Neutrophil (primary cell): Measurements from ENCODE around the gene STAMBP.

Experiments used
- H3K27ac ChIP-seq: fragments of 200-600 bp; sonication (generic); 2 replicates; pipeline ENCODE4 v1.5.1; 2016; ENCODE audit warnings: mild to moderate bottlenecking, moderate library complexity
- H3K27me3 ChIP-seq: fragments of 200-600 bp; sonication (generic); 2 replicates; pipeline ENCODE4 v1.6.0; 2016; ENCODE audit warnings: mild to moderate bottlenecking
- H3K36me3 ChIP-seq: fragments of 200-600 bp; sonication (generic); 2 replicates; pipeline ENCODE4 v1.5.1; 2017
- H3K4me1 ChIP-seq, 2 experiments: fragments of 200-600 bp in 1 of 2; sonication (generic) in 1 of 2; 1 replicate in 1 of 2; 2 replicates in 1 of 2; pipeline versions ENCODE4 v1.5.1 to v1.6.1; 2013 to 2016; ENCODE audit warnings: low read depth in 1 of 2, low read length in 1 of 2, mild to moderate bottlenecking in 1 of 2, moderate library complexity in 1 of 2; ENCODE audit not compliant: control insufficient read depth in 1 of 2, insufficient read depth in 1 of 2
- H3K4me3 ChIP-seq, 2 experiments: fragments of 200-600 bp in 1 of 2; sonication (generic) in 1 of 2; 1 replicate in 1 of 2; 2 replicates in 1 of 2; pipeline ENCODE4 v1.5.1; 2013 to 2016; ENCODE audit warnings: low read depth in 1 of 2, low read length in 1 of 2, mild to moderate bottlenecking in 1 of 2, moderate library complexity in 1 of 2
- H3K9me3 ChIP-seq: fragments of 200-600 bp; sonication (generic); 2 replicates; pipeline ENCODE4 v1.5.1; 2016
- TF ChIP-seq, protein P1 (sequence below): fragments of 200-600 bp; sonication (generic); IDR thresholded peaks from 2 replicates; pipeline ENCODE4 v1.5.1; 2016; ENCODE audit warnings: antibody characterized with exemption

The STAMBP gene

GRCh38 chr2:73891276-73891901, 62.6 kb downstream of the STAMBP start:
- H3K9me3 ChIP-seq: no peaks in the 10 kb centered on the region
- H3K4me3 ChIP-seq: no peak overlapping the region
- peaks cover 5% of the 10 kb centered on the region for H3K27me3 ChIP-seq
- TF ChIP-seq, protein P1, sequence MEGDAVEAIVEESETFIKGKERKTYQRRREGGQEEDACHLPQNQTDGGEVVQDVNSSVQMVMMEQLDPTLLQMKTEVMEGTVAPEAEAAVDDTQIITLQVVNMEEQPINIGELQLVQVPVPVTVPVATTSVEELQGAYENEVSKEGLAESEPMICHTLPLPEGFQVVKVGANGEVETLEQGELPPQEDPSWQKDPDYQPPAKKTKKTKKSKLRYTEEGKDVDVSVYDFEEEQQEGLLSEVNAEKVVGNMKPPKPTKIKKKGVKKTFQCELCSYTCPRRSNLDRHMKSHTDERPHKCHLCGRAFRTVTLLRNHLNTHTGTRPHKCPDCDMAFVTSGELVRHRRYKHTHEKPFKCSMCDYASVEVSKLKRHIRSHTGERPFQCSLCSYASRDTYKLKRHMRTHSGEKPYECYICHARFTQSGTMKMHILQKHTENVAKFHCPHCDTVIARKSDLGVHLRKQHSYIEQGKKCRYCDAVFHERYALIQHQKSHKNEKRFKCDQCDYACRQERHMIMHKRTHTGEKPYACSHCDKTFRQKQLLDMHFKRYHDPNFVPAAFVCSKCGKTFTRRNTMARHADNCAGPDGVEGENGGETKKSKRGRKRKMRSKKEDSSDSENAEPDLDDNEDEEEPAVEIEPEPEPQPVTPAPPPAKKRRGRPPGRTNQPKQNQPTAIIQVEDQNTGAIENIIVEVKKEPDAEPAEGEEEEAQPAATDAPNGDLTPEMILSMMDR: no peak
- H3K27ac ChIP-seq: no peak overlapping the region
- H3K36me3 ChIP-seq: no peaks in the 10 kb centered on the region
- no peaks in the 10 kb centered on the region for H3K4me1 ChIP-seq

- H3K4me3 ChIP-seq: no peak within 1 kb of the TSS
- peaks cover 6% of the 10 kb centered on the region for H3K27me3 ChIP-seq
- no peaks in the 10 kb centered on the region for H3K4me1 ChIP-seq
- TF ChIP-seq, protein P1: no peak
- no peaks in the 10 kb centered on the region for H3K9me3 ChIP-seq
- H3K27ac ChIP-seq: no peak within 1 kb of the TSS
- H3K36me3 ChIP-seq: no peaks in the 10 kb centered on the region
Observed at GRCh38 chr2:73892631-73893329, 64.0 kb downstream of the STAMBP start, which contains the start of gene ACTG2. TSS of gene ACTG2 (plus strand) at chr2:73893008. CDS start at chr2:73901312, 8,304 bp downstream.

DNA sequence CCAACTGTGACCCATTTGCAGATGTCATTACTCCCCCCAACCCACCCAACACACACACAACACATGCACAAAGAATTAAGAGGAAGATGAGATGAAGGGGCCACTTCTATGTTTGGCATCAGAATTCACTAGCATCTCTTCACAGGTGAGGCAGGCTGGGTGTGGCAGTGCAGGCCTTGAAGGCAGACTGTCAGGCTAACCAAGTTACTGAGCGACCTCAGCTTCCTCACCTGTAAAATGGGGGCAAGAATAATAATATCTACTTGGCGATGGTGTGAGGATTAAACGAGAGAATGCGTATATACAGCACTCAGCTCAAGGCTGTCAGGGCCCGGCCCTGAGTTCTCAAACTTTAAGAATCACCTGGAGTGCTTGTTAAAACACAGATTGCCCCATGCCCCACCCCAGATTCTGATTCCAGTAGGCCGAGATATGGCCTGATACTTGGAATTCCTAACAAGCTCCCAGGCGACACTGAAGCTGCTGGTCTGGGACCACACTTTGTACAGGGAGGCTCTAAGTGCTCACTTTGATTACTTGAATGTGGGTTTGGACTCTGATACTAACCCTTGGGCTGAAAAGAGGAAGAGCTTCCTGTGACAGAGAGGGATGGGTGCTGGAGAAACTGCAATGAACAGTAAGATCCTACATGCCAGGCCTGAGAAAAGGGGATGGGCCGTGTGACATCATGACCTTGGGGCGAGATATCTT, 65.2 kb downstream of the STAMBP start:
- Histone ChIP-seq H3K9me3 (no peaks in the 10 kb centered on the region), H3K27ac (no peak overlapping the region), H3K36me3 (no peaks in the 10 kb centered on the region), H3K4me1 (no peaks in the 10 kb centered on the region), H3K27me3 (peaks cover 5% of the 10 kb centered on the region), H3K4me3 (no peak overlapping the region)
- TF ChIP-seq, protein P1: no peak

- Histone ChIP-seq H3K27me3 (peaks cover 5% of the 10 kb centered on the region), H3K4me3 (no peak overlapping the region), H3K36me3 (no peaks in the 10 kb centered on the region), H3K27ac (no peak overlapping the region), H3K4me1 (no peaks in the 10 kb centered on the region), H3K9me3 (no peaks in the 10 kb centered on the region)
- TF ChIP-seq, protein P1: no peak
Observed at GRCh38 chr2:73894475-73894850, 65.7 kb downstream of the STAMBP start.

- Histone ChIP-seq H3K9me3 (no peaks in the 10 kb centered on the region), H3K27ac (no peak overlapping the region), H3K4me1 (no peaks in the 10 kb centered on the region), H3K27me3 (peaks cover 5% of the 10 kb centered on the region), H3K4me3 (no peak overlapping the region), H3K36me3 (no peaks in the 10 kb centered on the region)
- TF ChIP-seq, protein P1: no peak
Observed at GRCh38 chr2:73894877-73895276, 66.1 kb downstream of the STAMBP start.
